ENCODE measurements around the gene THOC7.

The THOC7 gene

GRCh38 chr3:63863150-63864007, at the start of gene THOC7, which contains the start of gene ATXN7:
Gene THOC7, minus strand, starts transcription at chr3:63863805. Its CDS starts 15 bp downstream, at chr3:63863790.
Gene ATXN7, plus strand, starts transcription at chr3:63863867. Its CDS starts 48,732 bp downstream, at chr3:63912599.
- Mint-ChIP-seq H3K36me3 (ENCODE audit: low read depth) (peaks cover 21% of the 10 kb centered on the region), H3K4me1 (ENCODE audit: low read depth) (peaks cover 45% of the 10 kb centered on the region), H3K27ac (peak within 1 kb of the TSS; percentile 87), H3K9me3 (no peaks in the 10 kb centered on the region), H3K4me3 (peak within 1 kb of the TSS; percentile 90), H3K27me3 (ENCODE audit: low read depth) (no peaks in the 10 kb centered on the region)

- Mint-ChIP-seq H3K36me3 (ENCODE audit: low read depth) (peaks cover 27% of the 10 kb centered on the region), H3K4me1 (ENCODE audit: low read depth) (peaks cover 36% of the 10 kb centered on the region), H3K9me3 (no peaks in the 10 kb centered on the region), H3K27ac (peak overlapping the region; percentile 91), H3K4me3 (peak overlapping the region; percentile 84), H3K27me3 (ENCODE audit: low read depth) (no peaks in the 10 kb centered on the region)
These were observed 49.4 kb upstream of the THOC7 start for GRCh38 chr3:63912768-63913588.

- Mint-ChIP-seq H3K27ac (peak within 1 kb of the TSS; percentile 95), H3K4me1 (ENCODE audit: low read depth) (peaks cover 31% of the 10 kb centered on the region), H3K9me3 (no peaks in the 10 kb centered on the region), H3K4me3 (peak within 1 kb of the TSS; percentile 84), H3K27me3 (ENCODE audit: low read depth) (no peaks in the 10 kb centered on the region), H3K36me3 (ENCODE audit: low read depth) (peaks cover 18% of the 10 kb centered on the region)
These were observed 48.5 kb upstream of the THOC7 start, which contains the start of gene SCAANT1 for GRCh38 chr3:63911873-63912767. Gene SCAANT1, minus strand, starts transcription at chr3:63912383.

GRCh38 chr3:63911509-63911872, 47.9 kb upstream of the THOC7 start:
- Mint-ChIP-seq H3K36me3 (ENCODE audit: low read depth) (peaks cover 16% of the 10 kb centered on the region), H3K4me3 (peak overlapping the region; percentile 80), H3K4me1 (ENCODE audit: low read depth) (peaks cover 29% of the 10 kb centered on the region), H3K27ac (peak overlapping the region; percentile 95), H3K27me3 (ENCODE audit: low read depth) (no peaks in the 10 kb centered on the region), H3K9me3 (no peaks in the 10 kb centered on the region)

GRCh38 chr3:63910891-63911290, 47.3 kb upstream of the THOC7 start:
- H3K27ac Mint-ChIP-seq: peak overlapping the region; percentile 95
- H3K36me3 Mint-ChIP-seq (ENCODE audit: low read depth): peaks cover 16% of the 10 kb centered on the region
- peak overlapping the region; percentile 80 for H3K4me3 Mint-ChIP-seq
- H3K4me1 Mint-ChIP-seq (ENCODE audit: low read depth): peaks cover 26% of the 10 kb centered on the region
- no peaks in the 10 kb centered on the region for H3K9me3 Mint-ChIP-seq
- no peaks in the 10 kb centered on the region for H3K27me3 Mint-ChIP-seq (ENCODE audit: low read depth)

- H3K4me1 Mint-ChIP-seq (ENCODE audit: low read depth): peaks cover 29% of the 10 kb centered on the region
- H3K27me3 Mint-ChIP-seq (ENCODE audit: low read depth): no peaks in the 10 kb centered on the region
- no peaks in the 10 kb centered on the region for H3K9me3 Mint-ChIP-seq
- H3K4me3 Mint-ChIP-seq: no peak overlapping the region
- peaks cover 18% of the 10 kb centered on the region for H3K36me3 Mint-ChIP-seq (ENCODE audit: low read depth)
- H3K27ac Mint-ChIP-seq: no peak overlapping the region
These were observed 46.4 kb upstream of the THOC7 start for GRCh38 chr3:63910001-63910400.

GRCh38 chr3:63909431-63909830, 45.8 kb upstream of the THOC7 start:
- H3K27ac Mint-ChIP-seq: no peak overlapping the region
- no peak overlapping the region for H3K4me3 Mint-ChIP-seq

GRCh38 chr3:63908776-63909175, 45.2 kb upstream of the THOC7 start:
- Mint-ChIP-seq H3K27me3 (ENCODE audit: low read depth) (no peaks in the 10 kb centered on the region), H3K36me3 (ENCODE audit: low read depth) (peaks cover 11% of the 10 kb centered on the region), H3K27ac (no peak overlapping the region), H3K9me3 (no peaks in the 10 kb centered on the region), H3K4me3 (no peak overlapping the region), H3K4me1 (ENCODE audit: low read depth) (peaks cover 24% of the 10 kb centered on the region)

More at GRCh38 chr3:63909431-63909830, 45.8 kb upstream of the THOC7 start:
- Mint-ChIP-seq H3K27me3 (ENCODE audit: low read depth) (no peaks in the 10 kb centered on the region), H3K4me1 (ENCODE audit: low read depth) (peaks cover 29% of the 10 kb centered on the region), H3K36me3 (ENCODE audit: low read depth) (peaks cover 16% of the 10 kb centered on the region), H3K9me3 (no peaks in the 10 kb centered on the region)

- Mint-ChIP-seq H3K4me3 (no peak overlapping the region), H3K27me3 (ENCODE audit: low read depth) (no peaks in the 10 kb centered on the region), H3K27ac (no peak overlapping the region), H3K36me3 (ENCODE audit: low read depth) (peaks cover 13% of the 10 kb centered on the region), H3K9me3 (no peaks in the 10 kb centered on the region), H3K4me1 (ENCODE audit: low read depth) (peaks cover 19% of the 10 kb centered on the region)
These were observed 44.6 kb upstream of the THOC7 start for GRCh38 chr3:63908081-63908736.

- Mint-ChIP-seq H3K9me3 (no peaks in the 10 kb centered on the region), H3K27ac (no peak overlapping the region), H3K27me3 (ENCODE audit: low read depth) (no peaks in the 10 kb centered on the region), H3K36me3 (ENCODE audit: low read depth) (peaks cover 21% of the 10 kb centered on the region), H3K4me3 (no peak overlapping the region), H3K4me1 (ENCODE audit: low read depth) (peaks cover 19% of the 10 kb centered on the region)
These were observed 42.4 kb upstream of the THOC7 start for GRCh38 chr3:63905731-63906620.

GRCh38 chr3:63900459-63900858, 36.9 kb upstream of the THOC7 start:
- Mint-ChIP-seq H3K4me3 (no peak overlapping the region), H3K4me1 (ENCODE audit: low read depth) (peaks cover 30% of the 10 kb centered on the region), H3K9me3 (no peaks in the 10 kb centered on the region), H3K27me3 (ENCODE audit: low read depth) (no peaks in the 10 kb centered on the region), H3K36me3 (ENCODE audit: low read depth) (peaks cover 34% of the 10 kb centered on the region), H3K27ac (peak overlapping the region; percentile 62)

- peaks cover 33% of the 10 kb centered on the region for H3K36me3 Mint-ChIP-seq (ENCODE audit: low read depth)
- no peak overlapping the region for H3K27ac Mint-ChIP-seq
- H3K27me3 Mint-ChIP-seq (ENCODE audit: low read depth): no peaks in the 10 kb centered on the region
- H3K4me1 Mint-ChIP-seq (ENCODE audit: low read depth): peaks cover 34% of the 10 kb centered on the region
- H3K9me3 Mint-ChIP-seq: no peaks in the 10 kb centered on the region
- peak overlapping the region; percentile 15 for H3K4me3 Mint-ChIP-seq
These were observed 36.4 kb upstream of the THOC7 start for GRCh38 chr3:63900010-63900409.
